ENCODE results near the gene RAPGEF4.
"Not testable (repeated sequence)": the region's sequence is repeated elsewhere in the genome, so short reads cannot be mapped to it uniquely, and the experiment has no call there.

RAPGEF4 gene

GRCh38 chr2:172725746-172726145 is 9.9 kb upstream of the RAPGEF4 start:
- in situ Hi-C loops (cut with MboI; ENCODE audit: low sequenced_read_pairs): no loop called here

GRCh38 chr2:172726172-172726735 is 9.4 kb upstream of the RAPGEF4 start:
- in situ Hi-C loops (cut with MboI; ENCODE audit: low sequenced_read_pairs): no loop called here

DNA sequence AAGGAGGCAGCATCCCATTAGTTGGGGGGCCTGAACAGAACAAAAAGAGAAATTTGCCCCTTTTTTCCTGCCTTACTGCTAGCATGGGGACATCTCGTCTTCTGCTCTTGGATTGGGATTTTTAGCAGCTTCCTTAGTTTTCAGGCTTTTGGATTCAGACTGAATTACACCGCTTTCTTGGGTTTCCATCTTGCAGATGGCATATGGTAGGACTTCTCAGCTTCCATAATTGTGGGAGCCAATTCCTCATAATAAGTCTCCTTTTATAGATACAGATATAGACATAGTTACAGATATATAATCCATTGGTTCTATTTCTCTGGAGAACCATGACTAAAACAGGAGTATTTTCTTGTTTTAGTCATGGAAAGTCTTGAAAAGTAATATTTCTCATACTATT is 5.2 kb upstream of the RAPGEF4 start:
- in situ Hi-C loops (cut with MboI; ENCODE audit: low sequenced_read_pairs): no loop called here

GRCh38 chr2:172734711-172735581 is 699 bp upstream of the RAPGEF4 start:
- in situ Hi-C loops (cut with MboI; ENCODE audit: low sequenced_read_pairs): no loop called here

DNA sequence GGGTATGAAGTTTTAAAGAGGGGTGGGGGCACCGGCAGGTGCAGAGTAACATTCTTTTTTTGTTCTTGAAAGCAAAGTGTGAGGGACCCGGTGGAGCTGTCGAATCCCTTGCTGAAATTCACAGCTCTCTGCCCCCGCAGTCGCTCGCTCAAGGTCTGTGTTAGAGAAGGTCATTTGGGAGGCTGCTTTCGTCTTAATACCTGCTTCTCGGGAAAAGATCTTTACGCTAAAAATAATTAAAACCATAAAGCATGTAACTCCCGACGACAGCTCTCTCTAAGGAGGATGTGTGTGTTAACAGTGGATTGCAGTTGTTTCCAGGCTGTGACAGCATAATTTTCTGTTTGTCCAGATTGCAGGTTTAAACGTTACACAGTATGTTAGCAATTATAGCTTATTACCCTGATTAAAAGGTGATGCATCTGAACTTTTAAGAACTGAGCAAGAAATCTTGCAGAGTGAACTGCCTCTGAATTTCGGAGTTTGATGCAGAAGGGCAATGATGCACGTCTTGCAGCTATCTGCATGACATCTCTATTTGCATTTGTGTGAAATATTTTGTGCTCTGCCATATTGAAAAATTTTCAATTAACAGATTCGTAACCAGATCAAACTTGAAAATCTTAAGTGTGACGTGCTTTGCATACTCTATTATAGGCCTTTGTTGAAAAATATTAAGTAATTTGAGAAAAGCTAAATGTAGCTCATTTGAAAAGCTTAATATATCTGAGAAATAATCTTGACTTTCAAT is 954 bp downstream of the RAPGEF4 start:
- in situ Hi-C loops (cut with MboI; ENCODE audit: low sequenced_read_pairs): no loop called here

GRCh38 chr2:172739661-172740266 is 4.1 kb downstream of the RAPGEF4 start:
- in situ Hi-C loops (cut with MboI; ENCODE audit: low sequenced_read_pairs): no loop called here

GRCh38 chr2:172740856-172741255 is 5.2 kb downstream of the RAPGEF4 start:
- in situ Hi-C loops (cut with MboI; ENCODE audit: low sequenced_read_pairs): no loop called here

DNA sequence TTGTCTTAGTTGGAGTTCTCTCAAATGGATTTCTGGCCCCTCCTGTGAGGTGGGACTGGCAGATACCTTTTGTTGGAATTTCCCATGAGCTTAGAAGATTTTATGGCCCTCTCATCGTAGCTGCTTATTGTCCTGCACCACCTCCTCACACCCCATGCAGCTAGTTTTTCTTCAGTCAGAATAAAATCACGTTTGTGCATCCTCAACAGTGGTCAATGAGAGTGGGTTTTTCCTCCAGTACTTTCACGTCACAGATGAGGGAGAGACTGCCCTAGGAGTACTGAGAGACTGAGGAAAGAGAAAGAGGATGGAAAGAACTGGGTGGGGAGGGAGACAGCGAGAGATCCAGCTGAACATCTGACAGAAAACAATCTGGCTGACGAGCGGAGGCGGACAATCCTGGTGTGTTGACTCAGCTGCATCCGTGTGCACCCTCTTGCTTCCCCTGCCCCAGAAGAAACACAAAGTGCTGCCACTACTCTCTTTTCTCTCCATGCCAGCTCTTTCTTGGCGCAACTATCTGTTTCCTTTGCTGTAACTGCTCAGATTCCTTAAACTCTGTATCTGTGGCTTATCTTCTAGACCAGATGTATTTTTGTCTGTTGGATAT is 7.4 kb downstream of the RAPGEF4 start:
- in situ Hi-C loops (cut with MboI; ENCODE audit: low sequenced_read_pairs): no loop called here

GRCh38 chr2:172743898-172744297 is 8.3 kb downstream of the RAPGEF4 start:
- in situ Hi-C loops (cut with MboI; ENCODE audit: low sequenced_read_pairs): no loop called here

- in situ Hi-C loops (cut with MboI; ENCODE audit: low sequenced_read_pairs): no loop called here
These were observed 10.0 kb downstream of the RAPGEF4 start for GRCh38 chr2:172745636-172746035.

DNA sequence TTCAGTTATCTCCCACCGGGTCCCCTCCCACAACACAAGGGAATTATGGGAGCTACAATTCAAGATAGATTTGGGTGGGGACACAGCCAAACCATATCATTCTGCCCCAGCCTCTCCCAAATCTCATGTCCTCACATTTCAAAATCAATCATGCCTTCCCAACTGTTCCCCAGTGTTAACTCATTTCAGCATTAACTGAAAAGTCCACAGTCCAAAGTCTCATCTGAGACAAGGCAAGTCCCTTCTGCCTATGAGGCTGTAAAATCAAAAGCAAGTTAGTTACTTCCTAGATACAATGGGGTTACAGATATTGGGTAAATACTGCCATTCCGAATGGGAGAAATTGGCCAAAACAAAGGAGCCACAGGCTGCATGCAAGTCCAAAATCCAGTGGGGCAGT is 12.9 kb downstream of the RAPGEF4 start:
- in situ Hi-C loops (cut with MboI; ENCODE audit: low sequenced_read_pairs): not testable (repeated sequence)

- in situ Hi-C loops (cut with MboI; ENCODE audit: low sequenced_read_pairs): no loop called here
These were observed 13.7 kb downstream of the RAPGEF4 start for GRCh38 chr2:172749388-172749787.

GRCh38 chr2:172751564-172751963 is 15.9 kb downstream of the RAPGEF4 start:
- in situ Hi-C loops (cut with MboI; ENCODE audit: low sequenced_read_pairs): no loop called here

DNA sequence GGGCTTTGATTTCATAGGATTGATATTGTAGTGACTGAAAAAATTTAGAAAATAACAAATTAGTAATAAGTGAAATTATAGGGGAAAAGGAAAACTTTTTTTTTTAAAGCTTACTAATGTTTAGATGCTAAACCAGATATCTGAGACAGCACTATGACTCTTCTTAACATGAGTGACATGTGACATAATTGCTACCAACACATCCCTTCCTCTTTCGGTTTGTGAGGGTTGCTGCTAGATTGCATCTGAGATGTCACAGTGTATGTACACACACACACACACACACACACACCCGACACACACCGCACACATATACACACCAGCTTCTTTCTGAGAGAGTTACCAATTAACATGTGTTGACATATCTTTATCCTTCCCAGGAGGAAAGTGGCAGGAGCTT is 18.0 kb downstream of the RAPGEF4 start:
- in situ Hi-C loops (cut with MboI; ENCODE audit: low sequenced_read_pairs): no loop called here

DNA sequence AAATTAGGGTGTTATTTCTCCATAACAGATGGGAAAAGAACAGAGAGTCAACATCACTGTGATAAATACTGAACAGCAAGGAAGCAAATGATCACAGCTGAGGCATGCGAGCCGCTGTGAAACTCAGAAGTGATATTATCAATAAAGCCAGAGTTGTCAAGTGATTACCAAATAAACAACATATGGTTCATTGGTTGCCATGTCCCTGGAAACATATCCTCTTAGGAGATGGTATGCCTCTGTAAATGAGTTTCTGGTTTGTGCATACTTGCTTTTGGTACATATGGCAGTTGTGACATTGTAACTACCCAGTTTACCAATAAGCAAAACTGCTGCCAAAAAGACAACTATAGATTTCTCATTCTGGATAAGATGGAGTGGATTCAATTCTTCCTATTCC is 23.8 kb downstream of the RAPGEF4 start:
- in situ Hi-C loops (cut with MboI; ENCODE audit: low sequenced_read_pairs): no loop called here

GRCh38 chr2:172761306-172761705 is 25.7 kb downstream of the RAPGEF4 start:
- in situ Hi-C loops (cut with MboI; ENCODE audit: low sequenced_read_pairs): no loop called here

DNA sequence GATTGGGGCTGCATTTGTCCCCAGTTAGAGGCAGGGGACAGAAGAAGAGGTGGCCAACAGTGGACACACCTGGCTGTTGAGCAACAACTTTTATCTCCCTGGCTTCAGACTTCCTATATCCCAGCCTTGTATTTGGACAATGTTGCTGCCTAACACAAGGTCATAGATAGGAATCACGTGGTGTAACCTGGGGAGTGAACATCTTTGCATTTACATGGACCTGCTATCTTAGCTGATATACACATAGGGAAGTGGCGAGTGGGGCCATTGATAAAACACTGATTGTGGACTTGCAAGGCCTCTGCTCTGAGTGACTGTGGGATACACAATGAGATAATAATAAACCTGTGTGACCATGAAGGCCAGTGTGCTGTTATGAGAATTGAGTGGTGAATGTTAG is 26.9 kb downstream of the RAPGEF4 start:
- in situ Hi-C loops (cut with MboI; ENCODE audit: low sequenced_read_pairs): no loop called here

GRCh38 chr2:172763079-172763478 is 27.4 kb downstream of the RAPGEF4 start:
- in situ Hi-C loops (cut with MboI; ENCODE audit: low sequenced_read_pairs): no loop called here

DNA sequence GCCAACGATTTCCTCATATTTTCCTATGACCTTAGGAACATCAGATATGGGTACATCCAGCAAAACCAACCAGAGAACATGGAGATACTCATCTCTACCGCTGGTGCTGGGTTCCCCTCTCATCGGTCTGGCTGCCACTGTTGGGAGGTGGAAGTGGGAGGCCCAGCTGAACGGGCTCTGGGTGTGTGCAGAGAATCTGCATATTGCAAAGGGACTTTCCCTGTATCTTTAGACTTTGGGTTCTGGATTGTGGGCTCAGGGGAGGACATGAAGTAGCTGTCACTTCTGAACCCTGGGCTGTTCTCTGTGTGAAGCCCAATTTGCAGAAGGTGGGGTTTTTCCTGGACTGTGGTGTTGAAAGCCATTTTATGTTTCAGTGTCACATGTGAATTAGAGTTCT is 30.0 kb downstream of the RAPGEF4 start:
- in situ Hi-C loops (cut with MboI; ENCODE audit: low sequenced_read_pairs): no loop called here

GRCh38 chr2:172768401-172768800 is 32.8 kb downstream of the RAPGEF4 start:
- in situ Hi-C loops (cut with MboI; ENCODE audit: low sequenced_read_pairs): no loop called here

- in situ Hi-C loops (cut with MboI; ENCODE audit: low sequenced_read_pairs): no loop called here
These were observed 34.2 kb downstream of the RAPGEF4 start for GRCh38 chr2:172769879-172770278.
